Measurements from ENCODE around the gene MR1. TPM values are rescaled to one million over a fixed set of nuclear protein-coding genes. Genes with fewer than 3 reads are reported as not detected.

MR1 gene
- total RNA-seq, 1 donor from 2014 or later = 16.2 TPM

- Mint-ChIP-seq H3K4me1 (peaks cover 49% of the 10 kb centered on the region), H3K36me3 (ENCODE audit: low read depth) (peaks cover 63% of the 10 kb centered on the region), H3K9me3 (no peaks in the 10 kb centered on the region), H3K27ac (peak overlapping the region; percentile 47), H3K27me3 (no peaks in the 10 kb centered on the region), H3K4me3 (peak overlapping the region; percentile 71)
- DNase-seq = no peak
- intact Hi-C loops (cut with micrococcal nuclease) = loop anchor here (10.0 kb wide), 2 partner anchors 302 to 1522 kb away; no protein-coding TSS in a partner anchor
These were observed 59.2 kb downstream of the MR1 start for GRCh38 chr1:181092883-181093458.

- DNase-seq = no peak
- Mint-ChIP-seq H3K27me3 (no peaks in the 10 kb centered on the region), H3K4me3 (no peak overlapping the region), H3K9me3 (no peaks in the 10 kb centered on the region), H3K4me1 (peaks cover 62% of the 10 kb centered on the region), H3K27ac (no peak overlapping the region), H3K36me3 (ENCODE audit: low read depth) (peaks cover 58% of the 10 kb centered on the region)
- intact Hi-C loops (cut with micrococcal nuclease) = loop anchor here (10.0 kb wide), 2 partner anchors 300 to 1520 kb away; no protein-coding TSS in a partner anchor
These were observed 60.8 kb downstream of the MR1 start for GRCh38 chr1:181094416-181095212.

GRCh38 chr1:181095260-181095659, 61.5 kb downstream of the MR1 start:
- intact Hi-C loops (cut with micrococcal nuclease) = loop anchor here (10.0 kb wide), 2 partner anchors 300 to 1520 kb away; no protein-coding TSS in a partner anchor
- Mint-ChIP-seq H3K27me3 (no peaks in the 10 kb centered on the region), H3K4me3 (no peak overlapping the region), H3K9me3 (no peaks in the 10 kb centered on the region), H3K36me3 (ENCODE audit: low read depth) (peaks cover 51% of the 10 kb centered on the region), H3K27ac (no peak overlapping the region), H3K4me1 (peaks cover 69% of the 10 kb centered on the region)
- DNase-seq = no peak

GRCh38 chr1:181095763-181096184, 62.0 kb downstream of the MR1 start:
- intact Hi-C loops (cut with micrococcal nuclease) = loop anchor here (10.0 kb wide), 2 partner anchors 299 to 1519 kb away; no protein-coding TSS in a partner anchor
- H3K4me3 Mint-ChIP-seq = no peak overlapping the region
- DNase-seq = no peak
- peaks cover 72% of the 10 kb centered on the region for H3K4me1 Mint-ChIP-seq
- H3K27me3 Mint-ChIP-seq = no peaks in the 10 kb centered on the region
- H3K27ac Mint-ChIP-seq = peak overlapping the region; percentile 39
- H3K9me3 Mint-ChIP-seq = no peaks in the 10 kb centered on the region
- peaks cover 46% of the 10 kb centered on the region for H3K36me3 Mint-ChIP-seq (ENCODE audit: low read depth)

GRCh38 chr1:181097242-181097641, 63.5 kb downstream of the MR1 start:
- DNase-seq = no peak
- peaks cover 32% of the 10 kb centered on the region for H3K36me3 Mint-ChIP-seq (ENCODE audit: low read depth)
- no peaks in the 10 kb centered on the region for H3K9me3 Mint-ChIP-seq
- peak overlapping the region; percentile 25 for H3K4me3 Mint-ChIP-seq
- H3K4me1 Mint-ChIP-seq = peaks cover 76% of the 10 kb centered on the region
- no peak overlapping the region for H3K27ac Mint-ChIP-seq
- no peaks in the 10 kb centered on the region for H3K27me3 Mint-ChIP-seq
- intact Hi-C loops (cut with micrococcal nuclease) = loop anchor here (10.0 kb wide), 2 partner anchors 298 to 1518 kb away; no protein-coding TSS in a partner anchor

- intact Hi-C loops (cut with micrococcal nuclease) = loop anchor here (1.0 to 10.0 kb wide), 6 partner anchors 9 to 1515 kb away; partner anchors contain the start of gene STX6
- H3K36me3 Mint-ChIP-seq (ENCODE audit: low read depth) = peaks cover 14% of the 10 kb centered on the region
- no peaks in the 10 kb centered on the region for H3K9me3 Mint-ChIP-seq
- DNase-seq = peak; percentile 83
- H3K27me3 Mint-ChIP-seq = no peaks in the 10 kb centered on the region
- peaks cover 83% of the 10 kb centered on the region for H3K4me1 Mint-ChIP-seq
- H3K27ac Mint-ChIP-seq = peak overlapping the region; percentile 96
- peak overlapping the region; percentile 79 for H3K4me3 Mint-ChIP-seq
These were observed 65.6 kb downstream of the MR1 start for GRCh38 chr1:181099152-181100014.

- DNase-seq = peak; percentile 69
- intact Hi-C loops (cut with micrococcal nuclease) = no loop called here
- peak overlapping the region; percentile 96 for H3K27ac Mint-ChIP-seq
- no peaks in the 10 kb centered on the region for H3K9me3 Mint-ChIP-seq
- H3K36me3 Mint-ChIP-seq (ENCODE audit: low read depth) = peaks cover 6% of the 10 kb centered on the region
- H3K4me1 Mint-ChIP-seq = peaks cover 82% of the 10 kb centered on the region
- H3K4me3 Mint-ChIP-seq = peak overlapping the region; percentile 79
- no peaks in the 10 kb centered on the region for H3K27me3 Mint-ChIP-seq
These were observed 66.5 kb downstream of the MR1 start for GRCh38 chr1:181100015-181100905.

GRCh38 chr1:181100934-181101333, 67.2 kb downstream of the MR1 start:
- H3K36me3 Mint-ChIP-seq (ENCODE audit: low read depth) = peaks cover 4% of the 10 kb centered on the region
- peak overlapping the region; percentile 96 for H3K27ac Mint-ChIP-seq
- H3K4me1 Mint-ChIP-seq = peaks cover 80% of the 10 kb centered on the region
- H3K27me3 Mint-ChIP-seq = peaks cover 3% of the 10 kb centered on the region
- intact Hi-C loops (cut with micrococcal nuclease) = no loop called here
- no peak for DNase-seq
- no peaks in the 10 kb centered on the region for H3K9me3 Mint-ChIP-seq
- peak overlapping the region; percentile 79 for H3K4me3 Mint-ChIP-seq

GRCh38 chr1:181101581-181102226, 67.9 kb downstream of the MR1 start:
- peak; percentile 65 for DNase-seq
- Mint-ChIP-seq H3K4me1 (peaks cover 80% of the 10 kb centered on the region), H3K27me3 (peaks cover 10% of the 10 kb centered on the region), H3K36me3 (ENCODE audit: low read depth) (no peaks in the 10 kb centered on the region), H3K4me3 (peak overlapping the region; percentile 79), H3K27ac (peak overlapping the region; percentile 96), H3K9me3 (no peaks in the 10 kb centered on the region)
- intact Hi-C loops (cut with micrococcal nuclease) = no loop called here

GRCh38 chr1:181102841-181103240, 69.1 kb downstream of the MR1 start:
- Mint-ChIP-seq H3K27me3 (peaks cover 21% of the 10 kb centered on the region), H3K4me1 (peaks cover 84% of the 10 kb centered on the region), H3K36me3 (ENCODE audit: low read depth) (no peaks in the 10 kb centered on the region), H3K4me3 (no peak overlapping the region), H3K9me3 (no peaks in the 10 kb centered on the region), H3K27ac (no peak overlapping the region)
- intact Hi-C loops (cut with micrococcal nuclease) = no loop called here
- peak; percentile 67 for DNase-seq

GRCh38 chr1:181103399-181103798, 69.6 kb downstream of the MR1 start:
- peaks cover 27% of the 10 kb centered on the region for H3K27me3 Mint-ChIP-seq
- H3K36me3 Mint-ChIP-seq (ENCODE audit: low read depth) = no peaks in the 10 kb centered on the region
- intact Hi-C loops (cut with micrococcal nuclease) = no loop called here
- DNase-seq = no peak
- H3K27ac Mint-ChIP-seq = no peak overlapping the region
- no peak overlapping the region for H3K4me3 Mint-ChIP-seq
- peaks cover 84% of the 10 kb centered on the region for H3K4me1 Mint-ChIP-seq
- H3K9me3 Mint-ChIP-seq = no peaks in the 10 kb centered on the region

GRCh38 chr1:181104042-181104789, 70.4 kb downstream of the MR1 start:
- DNase-seq = no peak
- intact Hi-C loops (cut with micrococcal nuclease) = loop anchor here (1.0 to 2.0 kb wide), 2 partner anchors 37 to 473 kb away; no protein-coding TSS in a partner anchor
- H3K4me1 Mint-ChIP-seq = peaks cover 81% of the 10 kb centered on the region

More at GRCh38 chr1:181104042-181104789, 70.4 kb downstream of the MR1 start:
- Mint-ChIP-seq H3K27ac (peak overlapping the region; percentile 85), H3K27me3 (peaks cover 31% of the 10 kb centered on the region), H3K4me3 (peak overlapping the region; percentile 84), H3K36me3 (ENCODE audit: low read depth) (no peaks in the 10 kb centered on the region), H3K9me3 (no peaks in the 10 kb centered on the region)

Measured in activated CD4-positive, alpha-beta T cell treated with anti-CD3 and anti-CD28 coated beads, Interleukin-2, amount 10 ng/mL, durations not matched to agents 24 days and 14 days (primary cell).